GM19395 (cell line): ENCODE measurements around the gene ZNF883.
A peak's percentile ranks its signal among the peaks of the same experiment; 100 is the strongest.
"Not testable (repeated sequence)": the region's sequence is repeated elsewhere in the genome, so short reads cannot be mapped to it uniquely, and the experiment has no call there.

ENCODE experiments used
- ATAC-seq: cut with Tn5 transposase; IDR thresholded peaks from one replicate; pipeline ENCODE4 v1.9.1; 2021; ENCODE audit warnings: mild to moderate bottlenecking, moderate library complexity; ENCODE audit not compliant: unreplicated experiment

Gene ZNF883

DNA sequence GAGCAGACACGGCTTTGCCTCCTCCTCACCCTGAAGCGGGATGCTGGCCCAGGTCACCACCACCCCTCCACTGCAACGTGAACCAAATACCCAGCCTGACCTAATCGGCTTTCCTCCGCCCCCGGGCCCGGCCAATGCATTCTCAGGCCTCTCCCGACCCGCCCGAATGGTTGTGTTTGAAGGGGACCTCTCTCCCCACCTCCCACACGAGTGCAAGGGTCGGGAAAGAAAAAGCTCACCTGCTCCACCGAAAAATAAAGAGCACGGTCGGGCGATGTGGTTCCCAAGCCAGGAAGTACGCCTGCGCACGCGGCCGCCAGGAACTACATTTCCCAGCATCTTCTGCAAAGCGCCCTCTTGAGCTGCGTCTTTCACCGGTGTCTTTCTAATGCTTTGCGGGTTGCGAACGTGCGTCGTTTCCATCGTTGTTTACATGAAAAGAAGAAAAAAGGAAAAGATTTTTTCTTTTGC lies at the start of gene ZNF883:
ZNF883 (minus strand) TSS at position 282 of the 471 bp plus-strand sequence.
- ATAC-seq, result no peak

DNA sequence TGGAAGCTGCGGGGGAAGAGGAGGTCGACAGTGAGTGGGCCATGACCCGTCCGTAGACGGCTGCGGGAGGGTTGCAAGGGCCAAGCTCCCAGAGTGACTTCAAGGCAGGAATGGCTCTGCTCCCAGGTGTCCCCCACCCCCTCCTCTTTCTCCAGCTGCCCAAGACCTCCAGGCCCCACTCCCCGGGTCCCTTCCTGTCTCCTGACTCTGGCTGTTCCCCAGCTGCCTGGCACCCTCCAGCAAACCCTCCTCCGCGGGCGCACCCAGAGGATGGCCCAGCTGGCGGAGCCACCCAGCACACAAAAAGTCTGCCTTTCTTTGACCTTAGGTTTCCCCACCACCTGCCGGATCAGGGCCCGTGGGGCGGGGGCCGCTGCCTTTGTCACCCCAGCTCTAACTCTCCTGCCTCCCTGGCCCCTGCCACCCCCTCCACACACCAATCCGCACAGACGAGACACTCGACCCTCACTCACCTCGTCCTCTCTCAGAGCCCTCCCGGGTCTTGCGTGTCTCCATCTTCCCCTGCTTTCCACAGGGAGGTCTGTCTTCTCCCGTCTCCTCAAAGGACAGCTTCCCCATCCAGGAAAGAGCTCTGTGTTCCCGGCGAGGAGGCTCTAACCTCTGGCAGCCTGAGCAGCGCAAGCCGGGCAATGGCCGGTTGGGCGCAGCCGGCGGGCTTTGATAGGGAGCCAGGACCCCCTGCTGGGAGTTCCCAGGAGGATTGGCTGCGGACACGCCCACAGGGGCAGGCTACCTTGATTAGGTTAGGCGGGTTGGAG lies 49.3 kb upstream of the ZNF883 start:
- ATAC-seq, result not testable (repeated sequence)

DNA sequence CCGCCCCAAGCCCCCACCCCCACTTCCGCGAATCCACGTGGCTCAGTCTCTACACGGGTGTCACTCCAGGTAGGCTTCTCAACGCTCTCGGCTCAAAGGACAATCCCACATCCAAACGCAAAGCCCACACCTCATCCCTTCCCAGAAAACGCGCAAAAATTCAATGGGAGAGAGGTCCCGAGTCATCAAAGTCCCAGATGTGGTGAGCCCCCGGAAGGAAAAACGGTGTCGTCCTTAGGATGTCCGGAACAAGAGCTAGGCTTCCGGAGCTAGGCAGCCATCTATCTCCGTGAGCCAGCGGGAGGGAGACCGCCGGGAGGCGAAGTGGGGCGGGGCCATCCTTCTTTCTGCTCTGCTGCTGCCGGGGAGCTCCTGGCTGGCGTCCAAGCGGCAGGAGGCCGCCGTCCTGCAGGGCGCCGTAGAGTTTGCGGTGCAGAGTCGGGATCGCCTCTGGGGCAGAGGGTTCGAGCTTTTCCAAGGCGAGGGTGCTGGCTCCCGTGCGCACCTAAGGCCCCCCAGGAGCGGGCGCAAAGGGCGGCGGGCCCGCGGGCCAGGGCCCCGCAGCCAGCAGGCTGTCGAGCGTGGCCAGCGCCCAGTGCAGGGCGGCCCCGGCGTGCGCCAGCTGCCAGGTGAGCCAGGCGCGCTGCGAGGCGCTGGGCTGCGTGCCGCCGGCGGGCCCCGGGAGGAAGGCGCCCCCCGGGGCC lies 47.7 kb upstream of the ZNF883 start:
- not testable (repeated sequence) for ATAC-seq

DNA sequence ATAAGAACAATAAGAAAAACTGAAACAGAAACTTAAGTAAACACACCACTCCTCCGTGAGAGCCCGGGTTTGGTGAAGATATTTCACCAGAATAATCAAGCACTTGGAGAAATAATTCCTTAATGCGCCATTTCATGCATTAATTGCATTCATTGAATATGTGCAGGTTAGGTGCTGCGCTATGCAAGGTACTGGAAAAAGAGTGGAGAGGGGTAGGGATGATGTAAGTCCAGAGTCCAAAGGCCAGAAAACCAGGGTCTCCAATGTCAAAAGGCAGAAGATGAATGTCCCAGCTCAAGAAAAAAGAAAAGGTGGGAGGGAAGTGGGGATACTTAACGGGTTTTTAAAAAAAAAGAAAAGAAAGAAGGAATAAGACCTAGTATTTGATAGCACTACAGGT lies 45.2 kb upstream of the ZNF883 start:
- ATAC-seq, result peak; percentile 13

DNA sequence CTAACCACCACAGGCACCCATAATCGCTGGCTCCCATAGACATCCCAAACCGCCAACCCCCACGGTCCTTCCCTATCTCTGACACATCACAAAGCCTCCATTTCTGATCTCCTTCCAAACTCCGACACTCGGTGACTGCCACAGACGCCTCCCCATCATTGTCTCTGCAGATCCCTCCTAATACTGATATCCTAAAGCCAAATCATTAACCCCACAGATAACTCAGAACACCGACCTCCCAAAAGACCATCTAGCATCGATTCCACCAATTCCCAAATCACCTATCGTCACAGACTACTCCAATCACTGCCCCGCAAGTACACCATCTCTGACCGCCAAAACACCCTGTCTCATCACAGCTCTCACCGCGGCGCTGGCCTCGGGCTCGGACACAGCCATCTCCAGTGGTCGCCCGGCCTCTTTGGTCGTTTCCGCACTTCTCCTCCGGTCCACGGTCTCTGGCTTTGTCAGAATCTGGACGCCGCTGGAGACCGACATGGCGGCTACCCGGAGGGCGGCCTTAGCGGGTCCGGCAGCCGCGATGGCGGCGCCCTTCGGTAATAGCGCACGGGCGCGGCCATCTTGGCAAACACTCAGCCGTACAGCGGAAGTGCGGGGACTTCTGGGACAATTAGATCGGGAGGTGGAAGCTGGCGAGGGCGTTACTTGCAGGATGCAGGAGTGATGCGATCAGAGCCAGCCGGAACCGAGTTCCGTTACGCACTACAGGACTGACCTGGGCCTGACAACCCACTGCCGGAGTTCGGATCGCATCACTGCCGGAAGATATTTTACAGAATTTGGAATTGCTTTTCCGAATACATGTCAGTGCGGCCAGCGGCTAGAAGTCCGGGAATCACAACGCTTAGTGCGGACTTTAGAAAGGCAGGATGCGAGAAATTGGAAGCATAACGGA lies 44.5 kb upstream of the ZNF883 start, which contains the start of gene ZFP37:
ZFP37 (minus strand) TSS at position 534 of the 916 bp plus-strand sequence; CDS start at position 498, 36 bp downstream.
- ATAC-seq, result peak; percentile 98

DNA sequence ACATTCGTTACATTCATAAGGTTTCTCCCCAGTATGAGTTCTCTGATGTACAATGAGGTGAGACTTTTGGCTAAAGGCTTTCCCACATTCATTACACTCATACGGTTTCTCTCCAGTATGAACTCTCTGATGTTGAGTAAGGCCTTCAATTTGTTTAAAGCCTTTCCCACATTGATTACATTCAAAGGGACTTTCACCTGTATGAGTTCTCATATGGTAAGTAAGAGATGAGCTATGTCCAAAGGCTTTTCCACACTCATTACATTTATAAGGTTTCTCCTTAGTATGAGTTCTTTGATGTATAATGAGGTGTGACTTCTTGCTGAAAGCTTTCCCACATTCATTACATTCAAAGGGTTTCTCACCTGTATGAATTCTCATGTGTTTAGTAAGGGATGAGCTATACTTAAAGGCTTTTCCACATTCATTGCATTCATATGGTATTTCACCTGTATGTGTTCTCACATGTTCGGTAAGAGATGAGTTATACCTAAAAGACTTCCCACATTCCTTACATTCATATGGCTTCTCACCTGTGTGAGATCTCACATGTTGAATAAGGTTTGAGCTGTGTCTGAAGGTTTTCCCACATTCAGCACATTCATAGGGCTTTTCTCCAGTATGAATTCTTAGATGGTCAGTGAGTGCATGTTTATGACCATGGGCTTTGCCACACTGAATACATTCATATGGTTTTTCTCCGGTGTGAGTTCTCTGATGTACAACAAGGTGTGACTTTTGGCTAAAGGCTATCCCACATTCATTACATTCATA lies 31.1 kb upstream of the ZNF883 start:
- no peak for ATAC-seq

DNA sequence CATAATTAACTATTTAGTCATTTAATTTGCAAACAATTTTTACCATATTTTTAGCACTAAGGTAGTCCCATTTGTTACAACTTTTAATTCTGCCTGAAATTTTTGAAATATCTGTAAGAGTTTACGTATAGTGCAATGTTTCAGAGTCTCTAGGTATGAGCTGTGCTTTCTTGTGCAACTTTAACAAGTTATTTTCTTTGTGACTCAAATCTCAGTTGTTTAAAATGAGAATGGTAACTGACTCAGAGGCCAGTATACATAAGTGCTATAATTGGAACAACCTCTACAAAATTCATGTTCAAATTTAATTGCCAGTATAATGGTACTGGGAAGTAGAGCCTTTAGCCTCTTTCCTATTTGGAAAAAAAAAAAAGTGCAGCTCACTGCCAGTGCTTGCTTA lies 14.2 kb upstream of the ZNF883 start:
- no peak for ATAC-seq

DNA sequence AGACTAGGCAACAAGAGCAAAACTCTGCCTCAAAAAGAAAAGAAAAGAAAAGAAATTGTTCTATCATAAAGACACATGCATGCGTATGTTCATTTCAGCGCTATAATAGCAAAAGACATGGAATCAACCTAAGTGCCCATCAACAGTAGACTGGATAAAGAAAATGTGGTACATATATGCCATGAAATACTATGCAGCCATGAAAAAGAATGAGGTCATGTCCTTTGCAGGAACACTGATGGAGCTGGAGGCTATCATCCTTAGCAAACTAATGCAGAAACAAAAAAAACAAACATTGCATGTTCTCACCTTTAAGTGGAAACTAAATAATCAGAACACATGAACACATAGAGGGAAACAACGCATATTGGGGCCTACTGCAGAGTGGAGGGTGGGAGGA lies 6.3 kb upstream of the ZNF883 start:
- no peak for ATAC-seq

DNA sequence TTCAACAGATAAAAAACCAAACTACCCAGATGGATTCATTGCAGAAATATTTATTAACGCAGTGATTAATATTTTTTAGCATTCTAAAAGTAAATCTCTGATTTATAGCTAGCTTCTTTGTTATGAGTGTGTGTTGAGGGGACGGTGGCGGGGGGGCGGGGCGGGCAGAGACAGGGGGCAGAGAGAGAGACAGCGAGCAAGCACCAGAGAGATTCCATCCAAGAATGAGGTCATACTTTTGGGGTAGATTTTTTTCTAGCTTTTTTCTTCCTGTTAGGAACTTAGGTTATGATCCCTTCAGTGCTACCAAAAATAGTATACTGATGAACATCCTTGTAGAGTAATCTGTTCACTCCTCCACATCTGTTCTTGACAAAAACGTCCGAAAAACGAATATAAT lies 500 bp upstream of the ZNF883 start:
- ATAC-seq, result no peak

DNA sequence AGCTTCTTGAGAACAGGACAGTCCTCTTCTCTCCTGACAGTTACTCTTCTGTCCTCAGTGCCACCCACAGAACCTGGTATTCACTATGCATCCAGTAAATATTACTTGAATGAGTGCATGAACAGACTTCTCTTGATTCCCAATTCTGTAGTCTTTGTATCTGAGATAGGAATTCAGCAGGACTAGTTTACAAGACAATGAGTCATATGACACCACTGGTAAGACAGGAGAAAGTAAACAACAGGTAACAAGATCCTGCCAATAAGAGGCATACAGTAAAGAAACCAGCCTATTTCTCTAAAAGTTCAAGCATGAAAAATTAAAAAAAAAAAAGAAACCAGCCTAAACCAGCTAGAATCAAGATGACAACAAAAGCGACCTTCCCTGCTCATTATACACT lies 6.2 kb downstream of the ZNF883 start:
- ATAC-seq, result no peak

DNA sequence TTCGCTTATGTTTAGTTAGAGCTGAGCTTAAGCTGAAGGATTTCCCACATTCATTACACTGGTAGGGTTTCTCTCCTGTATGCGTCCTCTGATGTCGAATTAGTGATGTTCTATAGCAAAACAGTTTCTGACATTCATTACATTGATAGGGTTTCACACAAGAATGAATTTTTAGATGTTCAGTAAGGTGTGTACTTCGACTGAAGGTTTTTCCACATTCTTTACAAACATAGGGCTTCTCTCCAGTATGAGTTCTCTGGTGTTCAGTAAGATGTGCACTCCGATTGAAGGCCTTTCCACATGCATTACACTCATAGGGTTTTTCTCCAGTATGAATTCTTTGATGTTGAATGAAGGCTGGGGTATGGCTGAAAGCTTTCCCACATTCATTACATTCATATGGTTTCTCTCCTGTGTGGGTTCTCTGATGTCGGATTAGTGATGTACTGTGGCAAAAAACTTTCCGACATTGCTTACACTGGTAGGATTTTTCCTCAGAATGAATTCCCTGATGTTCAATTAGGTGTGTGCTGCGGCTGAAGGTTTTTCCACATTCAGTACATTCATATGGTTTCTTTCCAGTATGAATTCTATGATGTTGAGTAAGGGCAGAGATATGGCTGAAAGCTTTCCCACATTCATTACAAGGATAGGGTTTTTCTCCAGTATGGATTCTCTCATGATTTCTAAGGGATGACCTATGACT lies 14.6 kb downstream of the ZNF883 start:
- no peak for ATAC-seq

DNA sequence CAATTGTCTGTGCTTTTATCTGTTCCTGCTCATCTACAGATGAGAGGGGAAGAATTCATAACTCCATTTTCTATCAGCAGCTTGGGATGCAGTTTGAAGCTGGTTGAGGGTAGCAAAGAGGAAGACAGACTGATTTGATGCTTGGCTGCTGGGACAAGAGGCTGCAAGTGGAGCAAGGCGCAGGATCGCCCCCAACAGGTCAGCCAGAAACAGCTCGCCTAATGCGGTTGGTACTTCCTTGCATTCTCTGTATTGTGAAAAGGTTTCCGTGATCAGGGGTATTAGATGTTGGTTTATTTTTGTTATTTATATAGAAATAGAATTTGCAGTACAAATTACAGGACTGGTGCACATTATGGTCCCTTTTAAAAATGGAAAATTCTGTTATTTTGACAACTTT lies 40.6 kb downstream of the ZNF883 start:
- ATAC-seq, result no peak

DNA sequence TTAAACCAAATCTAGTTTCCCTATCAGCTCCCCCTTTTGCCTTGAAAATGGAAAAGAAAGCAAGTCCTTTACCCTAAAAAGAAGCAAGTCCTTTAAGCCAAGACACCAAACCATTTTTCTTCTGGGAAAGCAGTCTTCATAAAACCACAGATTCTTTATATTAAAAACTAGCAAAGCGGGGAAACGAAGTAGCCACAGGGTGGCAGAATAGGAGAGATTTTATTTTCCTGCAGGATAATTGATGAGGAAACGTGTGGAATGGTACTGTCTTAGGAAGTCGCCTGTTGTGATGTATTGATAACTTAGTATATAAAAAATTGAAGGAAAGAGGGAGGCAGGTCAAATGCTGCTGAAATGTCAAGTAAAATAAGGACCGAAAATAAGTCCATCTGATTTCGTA lies 41.1 kb downstream of the ZNF883 start:
- no peak for ATAC-seq

DNA sequence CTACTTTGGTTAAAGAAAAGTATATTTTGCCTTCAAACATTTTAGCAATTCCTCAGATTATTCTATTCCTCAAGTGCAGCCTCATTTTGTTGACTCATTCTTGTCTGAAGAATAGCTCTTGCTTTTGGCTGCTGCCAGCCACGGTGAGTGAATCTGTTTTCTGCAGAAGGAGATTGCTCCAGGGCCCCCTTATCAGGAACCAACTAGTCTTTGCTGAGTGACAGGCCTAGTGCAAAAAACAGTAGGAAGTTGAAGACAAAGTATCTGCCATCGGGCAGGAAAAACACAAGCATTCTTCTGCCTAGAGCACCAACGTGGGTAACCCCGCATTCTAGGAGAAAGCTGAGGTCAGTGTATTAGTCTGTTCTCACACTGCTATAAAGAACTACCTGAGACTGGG lies 42.3 kb downstream of the ZNF883 start:
- ATAC-seq, result no peak

DNA sequence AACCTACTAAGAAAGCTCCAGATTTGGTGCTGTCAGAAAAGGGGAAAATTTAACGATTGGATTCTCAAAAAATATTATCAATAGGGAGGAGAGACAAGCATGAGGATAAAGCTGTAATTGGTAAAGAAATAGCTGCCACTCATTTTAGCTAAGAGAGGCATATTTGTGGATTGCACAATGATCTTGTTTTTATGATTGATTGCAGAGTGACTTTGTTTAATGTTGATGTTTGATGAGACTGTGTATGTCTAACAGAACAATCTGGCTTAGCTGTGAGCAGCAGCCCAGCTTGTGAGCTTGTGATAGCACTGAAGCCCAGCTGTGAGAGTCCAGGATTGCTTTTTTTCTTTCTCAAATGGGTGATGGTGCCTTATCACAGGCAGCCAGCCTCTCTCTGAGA lies 56.4 kb downstream of the ZNF883 start:
- no peak for ATAC-seq

DNA sequence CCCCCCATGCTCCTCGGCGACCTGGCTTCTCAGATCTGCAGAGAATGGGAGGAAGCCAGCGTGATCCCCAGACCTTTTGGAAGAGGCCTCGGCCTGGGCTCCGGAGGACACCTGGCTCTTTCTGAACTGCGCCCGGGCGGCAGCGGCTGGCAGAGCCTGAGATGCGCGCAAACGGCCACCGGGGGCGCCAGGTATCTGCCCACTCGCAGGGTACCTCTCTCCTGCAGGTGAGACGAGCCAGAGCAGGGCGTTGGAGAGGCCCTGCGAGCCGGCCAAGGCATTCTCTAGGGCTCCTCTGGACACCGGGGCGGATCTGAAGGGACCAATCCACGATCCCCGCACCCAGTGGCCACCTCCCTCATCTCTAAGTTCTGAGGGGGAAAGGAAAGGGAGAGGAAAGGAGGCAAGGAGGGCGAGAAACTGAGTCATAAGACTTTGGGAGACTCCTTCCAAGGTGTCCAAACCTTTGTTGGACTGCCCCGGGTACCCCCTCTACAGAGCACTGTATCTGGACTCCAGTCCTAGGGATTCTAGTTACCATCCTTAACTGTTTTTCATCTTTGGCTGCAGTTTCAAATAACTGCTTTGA lies 66.3 kb downstream of the ZNF883 start:
- no peak for ATAC-seq

DNA sequence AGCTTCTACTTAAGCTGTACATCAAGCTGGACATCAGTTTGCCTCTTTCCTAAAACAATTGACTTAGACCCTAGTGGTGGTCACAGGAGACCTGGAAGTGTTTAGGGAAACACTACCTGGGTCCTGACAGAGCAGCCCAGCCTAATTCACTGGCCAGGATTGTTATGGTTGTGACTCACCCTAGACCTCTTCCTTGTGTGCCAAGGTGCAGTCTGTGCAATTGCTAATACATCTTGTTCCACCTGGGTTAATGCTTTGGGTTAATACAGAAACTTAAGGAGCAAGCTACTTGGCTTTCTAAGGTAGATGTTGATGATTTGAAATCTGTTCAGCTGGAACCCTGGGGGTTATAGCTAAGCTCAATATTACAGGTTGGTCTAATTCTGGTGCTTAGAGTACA lies 72.6 kb downstream of the ZNF883 start:
- ATAC-seq, result no peak

DNA sequence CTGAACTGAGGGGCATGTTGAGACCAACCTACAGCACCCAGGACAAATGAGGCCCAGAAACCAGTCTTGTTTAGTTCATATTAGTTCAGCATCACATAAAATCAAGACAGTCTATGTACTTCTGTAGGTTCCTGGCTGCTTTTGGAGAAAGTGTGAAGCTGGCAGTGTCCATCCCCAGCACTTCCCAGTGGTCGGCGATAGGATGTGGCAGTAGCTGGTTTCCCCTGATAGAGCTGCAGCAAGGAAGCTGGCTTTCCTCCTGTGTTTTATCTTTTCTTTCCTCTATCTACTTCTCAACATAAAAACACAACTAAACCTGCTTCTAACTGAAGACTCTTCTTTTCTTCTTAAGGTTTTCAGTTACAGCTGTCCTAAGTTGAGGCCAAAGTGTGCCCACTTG lies 78.3 kb downstream of the ZNF883 start:
- no peak for ATAC-seq

DNA sequence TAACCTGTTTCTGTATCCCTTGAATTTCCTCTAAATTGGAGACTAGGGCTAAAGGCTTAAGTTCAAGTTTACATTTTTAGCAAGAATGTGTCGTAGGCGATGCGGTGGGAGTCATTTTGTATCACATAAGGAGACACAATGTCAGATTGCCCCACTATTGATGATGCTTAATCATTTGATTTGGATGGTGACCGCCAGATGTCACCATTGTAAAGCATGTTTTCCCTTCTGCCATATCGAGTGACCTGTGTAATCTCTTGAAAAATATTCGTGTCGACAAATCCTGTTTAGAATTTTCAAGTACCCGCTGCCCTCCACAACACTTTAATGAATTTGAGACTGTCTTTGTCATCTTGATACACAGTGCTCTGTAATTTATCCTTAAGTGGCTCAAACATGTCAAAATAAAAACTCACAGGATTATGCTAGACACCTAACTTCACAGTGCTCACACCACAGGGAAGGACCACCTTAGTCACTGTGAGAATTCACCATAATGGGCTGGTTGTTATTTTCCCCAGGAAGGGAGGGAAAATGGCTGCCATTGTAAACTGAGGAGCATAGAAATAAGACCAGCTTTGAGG lies 86.8 kb downstream of the ZNF883 start:
- ATAC-seq, result no peak
